Heart left ventricle (tissue), 16 donors: ENCODE data around the gene WDR6. TPM values are rescaled to one million over a fixed set of nuclear protein-coding genes. Genes with fewer than 3 reads are reported as not detected.

Experiments
- ATAC-seq, 4 donors: fragments of 200-7000 bp; cut with Tn5 transposase; one replicate each; pipeline ENCODE4 v1.9.1; 2020 to 2022; ENCODE audit warnings: moderate library complexity in 4 of 4, mild to moderate bottlenecking in 3 of 4, moderate number of reproducible peaks in 1 of 4
- DNase-seq, 5 donors: peaks; one replicate each; pipeline ENCODE4 v3.0.0-alpha.2; 2020
- H3K27ac ChIP-seq, 12 donors: fragments of 200-600 bp; sonication (generic) in 4 of 12; one replicate each; pipeline versions ENCODE4 v1.5.0 to v1.8.0; 2016 to 2022; ENCODE audit warnings: mild to moderate bottlenecking in 2 of 12
- H3K27me3 ChIP-seq, 9 donors: fragments of 200-600 bp; sonication (generic) in 2 of 9; one replicate each; pipeline versions ENCODE4 v1.5.1 to v1.8.0; 2016 to 2022; ENCODE audit warnings: mild to moderate bottlenecking in 3 of 9
- H3K36me3 ChIP-seq, 9 donors: fragments of 200-600 bp; sonication (generic) in 2 of 9; one replicate each; pipeline versions ENCODE4 v1.5.0 to v1.8.0; 2018 to 2022; ENCODE audit warnings: mild to moderate bottlenecking in 2 of 9
- H3K4me1 ChIP-seq, 12 donors: fragments of 200-600 bp; sonication (generic) in 4 of 12; one replicate each; pipeline versions ENCODE4 v1.5.0 to v1.8.0; 2016 to 2022; ENCODE audit warnings: mild to moderate bottlenecking in 3 of 12
- H3K4me3 ChIP-seq, 12 donors: fragments of 200-600 bp; sonication (generic) in 4 of 12; one replicate each; pipeline versions ENCODE4 v1.5.0 to v1.8.0; 2017 to 2022; ENCODE audit warnings: mild to moderate bottlenecking in 9 of 12, moderate library complexity in 4 of 12
- H3K9me3 ChIP-seq, 12 donors: fragments of 200-600 bp; sonication (generic) in 4 of 12; one replicate each; pipeline versions ENCODE4 v1.5.0 to v1.8.0; 2016 to 2022; ENCODE audit warnings: mild to moderate bottlenecking in 1 of 12
- CTCF ChIP-seq, 12 donors: fragments of 200-600 bp; sonication (generic) in 4 of 12; IDR thresholded peaks; one replicate each; pipeline versions ENCODE4 v1.5.0 to v1.8.0; 2018 to 2022; ENCODE audit warnings: antibody characterized with exemption in 12 of 12, mild to moderate bottlenecking in 5 of 12
- POLR2A ChIP-seq, 2 donors: fragments of 450-650 bp; IDR thresholded peaks; one replicate each; pipeline ENCODE4 v1.6.1; 2017; ENCODE audit warnings: antibody characterized with exemption in 2 of 2, mild to moderate bottlenecking in 2 of 2, moderate library complexity in 2 of 2
- WGBS, 4 donors: extraction: QIAGEN DNeasy Blood & Tissue Kit in 2 of 4; methylation state at CpG; one replicate each; pipeline versions ENCODE4 v1.1.5 to v1.1.7; 2013 to 2018; 5-methylcytosine and 5-hydroxymethylcytosine counted together
- intact Hi-C, 10 donors: fragments of 100-400 bp; cut with DNase I; formaldehyde crosslinking; loops; one replicate each; pipeline versions ENCODE4 v1.11.1 to v1.14.2; 2022
- polyA plus RNA-seq, 2 donors: library from polyadenylated mRNA; stranded (reverse); fragments of 200-250 nt; gene quantifications; one replicate each; pipeline ENCODE4 v1.2.3, GENCODE V29; 2013
- total RNA-seq, 9 donors: library from RNA; depleted of rRNA in 2 of 9; stranded (reverse); fragments of >200 nt in 2 of 9; fragmentation: NEBNext Ultra II Directional in 3 of 9; extraction: Animal tissue kit (Norgen Biotek cat#: 25700) in 3 of 9; gene quantifications; one replicate each; pipeline versions ENCODE4 v1.1.0 to v1.2.4, GENCODE V29; 2016 to 2023
- donor health status: ischemic (EF 13 %, LVEDD 7.1; RV severe dilation, severe dysfunction).
- donor health status: healthy with polysubstance abuse.
- donor health status: DM: no; HTN: yes; CAD: no.
- donor health status: DM: no; HTN: no; CAD: no.
- donor health status: ischemic (EF 25% LVEDD 6.9; RV normal size, moderate dysfunction).
- donor health status: ischemic (EF 25% LVEDD 5.7; RV mildly dilated, moderate dysfunction).
- donor health status: healthy.
- donor health status: DM: yes; HTN: yes; CAD: no.
- donor health status: ischemic (EF 35%, LVEDD 5.7; RV mildly dilated, moderate dysfunction).
- donor health status: nonischemic (EF 11% LVEDD 7.7; RV severe dilation, severe dysfunction).
- donor health status: DM: yes; HTN: yes; CAD: no.
- donor health status: PGD.
- donor health status: ischemic (EF 29% LVEDD 5.4; RV normal size, mild dysfunction).
- donor health status: nonischemic (EF 23%, LVEDD 6.1; RV moderate dilation, normal function).

WDR6 gene
- total and polyA plus RNA-seq, 11 donors: 56.2 to 91.2 (median 77.9) TPM

GRCh38 chr3:49016414-49017228 is 9.4 kb downstream of the WDR6 start:
- intact Hi-C loops: loop anchor here in 1 of 10 donors (1.0 kb wide), 1 partner anchor 21 kb away; no protein-coding TSS in a partner anchor

GRCh38 chr3:49017229-49017970 is 10.2 kb downstream of the WDR6 start:
- peak overlapping the region in 11 of 12 donors; percentile 10 to 87 (median 78) for H3K27ac ChIP-seq
- ATAC-seq (no peak), DNase-seq (no peak)
- peak overlapping the region; percentile 63 to 98 (median 88) for H3K4me3 ChIP-seq
- H3K27me3 ChIP-seq: no peaks in the 10 kb centered on the region
- TF ChIP-seq CTCF (IDR thresholded peaks at IDR 0.05) (no peak), POLR2A (IDR thresholded peaks at IDR 0.05) (no peak)
- WGBS, 4 donors: 9 to 39% (median 14%) methylated on average over 5 to 23 of the region's 23 CpGs
- peaks cover 0 to 44% (median 35%) of the 10 kb centered on the region in 9 donors for H3K36me3 ChIP-seq
- intact Hi-C loops: loop anchor here in 1 of 10 donors (1.0 kb wide), 1 partner anchor 22 kb away; no protein-coding TSS in a partner anchor
- peaks cover 0 to 50% (median 35%) of the 10 kb centered on the region in 12 donors for H3K4me1 ChIP-seq
- H3K9me3 ChIP-seq: no peaks in the 10 kb centered on the region

More at GRCh38 chr3:49016414-49017228, 9.4 kb downstream of the WDR6 start:
- no peak for TF ChIP-seq POLR2A (IDR thresholded peaks at IDR 0.05)
- Histone ChIP-seq H3K27me3 (no peaks in the 10 kb centered on the region), H3K4me3 (peak overlapping the region in 2 of 12 donors; percentile 96 to 98), H3K4me1 (peaks cover 0 to 53% (median 36%) of the 10 kb centered on the region in 12 donors), H3K36me3 (peaks cover 0 to 52% (median 36%) of the 10 kb centered on the region in 9 donors), H3K9me3 (no peaks in the 10 kb centered on the region), H3K27ac (no peak overlapping the region)
- DNase-seq: no peak
- 76 to 89% (median 81%) methylated on average over 3 to 6 of the region's 6 CpGs for WGBS, 4 donors
- ATAC-seq: no peak

- Histone ChIP-seq H3K36me3 (peaks cover 0 to 41% (median 36%) of the 10 kb centered on the region in 9 donors), H3K27me3 (no peaks in the 10 kb centered on the region), H3K27ac (peak within 1 kb of the TSS in 11 of 12 donors; percentile 10 to 100 (median 78)), H3K4me3 (peak within 1 kb of the TSS; percentile 63 to 100 (median 88)), H3K4me1 (peaks cover 0 to 50% (median 36%) of the 10 kb centered on the region in 12 donors), H3K9me3 (no peaks in the 10 kb centered on the region)
- intact Hi-C loops: loop anchor here in 1 of 10 donors (1.0 kb wide), 1 partner anchor 23 kb away; no protein-coding TSS in a partner anchor
- peak in 1 of 2 donors; percentile 67 for TF ChIP-seq POLR2A (IDR thresholded peaks at IDR 0.05)
- no peak for TF ChIP-seq CTCF (IDR thresholded peaks at IDR 0.05)
- WGBS, 4 donors: 0% methylated on average over 40 to 85 of the region's 85 CpGs
- peak in 2 of 4 donors; percentile 6 to 10 for ATAC-seq
- peak; percentile 72 to 79 (median 74) for DNase-seq
Observed at GRCh38 chr3:49017971-49018706, 10.9 kb downstream of the WDR6 start, which contains the start of gene DALRD3. DALRD3 (minus strand) TSS chr3:49018580; CDS start chr3:49018564, 16 bp downstream.

- intact Hi-C loops: no loop called here
- H3K36me3 ChIP-seq: peaks cover 0 to 41% (median 40%) of the 10 kb centered on the region in 9 donors
- H3K4me3 ChIP-seq: peak overlapping the region; percentile 63 to 98 (median 88)
- no peaks in the 10 kb centered on the region for H3K27me3 ChIP-seq
- peaks cover 0 to 49% (median 37%) of the 10 kb centered on the region in 12 donors for H3K4me1 ChIP-seq
- H3K27ac ChIP-seq: peak overlapping the region in 11 of 12 donors; percentile 10 to 87 (median 78)
- TF ChIP-seq CTCF (IDR thresholded peaks at IDR 0.05) (no peak), POLR2A (IDR thresholded peaks at IDR 0.05) (no peak)
- ATAC-seq (no peak), DNase-seq (no peak)
- no peaks in the 10 kb centered on the region for H3K9me3 ChIP-seq
- 3 to 5% (median 4%) methylated on average over 13 to 18 of the region's 18 CpGs for WGBS, 4 donors
Observed at GRCh38 chr3:49018707-49019006, 11.5 kb downstream of the WDR6 start.
